OCI-LY1 (cell line): ENCODE measurements around the gene PREP.

Source experiments
- CTCF ChIP-seq: fragments of 200-600 bp; sonication (generic), shearing (Covaris generic); IDR thresholded peaks from 2 replicates; pipeline ENCODE4 v1.5.1; 2017; ENCODE audit warnings: mild to moderate bottlenecking, antibody characterized with exemption, low read length, moderate library complexity, mixed read lengths
- EZH2 ChIP-seq: fragments of 200-600 bp; sonication (generic), shearing (Covaris generic); IDR thresholded peaks from 2 replicates; pipeline ENCODE4 v1.8.0; 2017; ENCODE audit warnings: borderline replicate concordance, mixed run types, mild to moderate bottlenecking, antibody characterized with exemption, low read length, moderate library complexity, mixed read lengths

- no peak for TF ChIP-seq CTCF
- TF ChIP-seq EZH2 = no peak
Observed at GRCh38 chr6:105384004-105384403, 18.9 kb downstream of the PREP start.
